Uterus (tissue), 4 donors: ENCODE data around the gene CHMP1A. TPM values are rescaled to one million over a fixed set of nuclear protein-coding genes. Genes with fewer than 3 reads are reported as not detected.

ENCODE experiments used
- DNase-seq, 2 donors: peaks; one replicate each; pipeline ENCODE4 v3.0.0-alpha.2; 2019 to 2020
- H3K27ac ChIP-seq, 2 donors: fragments of 200-600 bp; sonication (generic); 1 replicate in 1 of 2; 2 replicates in 1 of 2; pipeline ENCODE4 v1.5.1; 2016 to 2018
- H3K27me3 ChIP-seq, 2 donors: fragments of 200-600 bp; sonication (generic); one replicate each; pipeline ENCODE4 v1.5.1; 2018 to 2019; ENCODE audit warnings: control low read depth in 1 of 2
- H3K36me3 ChIP-seq, 2 donors: fragments of 200-600 bp; sonication (generic); one replicate each; pipeline ENCODE4 v1.5.1; 2019; ENCODE audit warnings: control low read depth in 1 of 2
- H3K4me1 ChIP-seq, 2 donors: fragments of 200-600 bp; sonication (generic); one replicate each; pipeline ENCODE4 v1.5.1; 2018 to 2019; ENCODE audit warnings: control low read depth in 1 of 2
- H3K4me3 ChIP-seq, 2 donors: fragments of 200-600 bp; sonication (generic); 1 replicate in 1 of 2; 2 replicates in 1 of 2; pipeline ENCODE4 v1.5.1; 2018 to 2019; ENCODE audit warnings: mild to moderate bottlenecking in 1 of 2
- H3K9me3 ChIP-seq, 2 donors: fragments of 200-600 bp; sonication (generic); one replicate each; pipeline ENCODE4 v1.5.1; 2019; ENCODE audit warnings: control low read depth in 1 of 2
- CTCF ChIP-seq, 4 experiments: fragments of 200-600 bp in 2 of 4; fragments of 450-650 bp in 2 of 4; sonication (generic) in 2 of 4; IDR thresholded peaks; one replicate each; pipeline ENCODE4 v1.5.1; 2016 to 2019; ENCODE audit warnings: antibody characterized with exemption in 4 of 4, mild to moderate bottlenecking in 2 of 4, moderate library complexity in 1 of 4
- POLR2A ChIP-seq, 2 donors: fragments of 450-650 bp; IDR thresholded peaks; one replicate each; pipeline ENCODE4 v1.6.1; 2016; ENCODE audit warnings: antibody characterized with exemption in 2 of 2, mild to moderate bottlenecking in 1 of 2, moderate library complexity in 1 of 2
- intact Hi-C: fragments of 100-400 bp; cut with DNase I; formaldehyde crosslinking; loops from one replicate; pipeline ENCODE4 v1.15.1; 2023; ENCODE audit warnings: low total_unique reads
- total RNA-seq, 4 donors: library from RNA; depleted of rRNA in 3 of 4; stranded (reverse); fragments of >200 nt in 3 of 4; gene quantifications; one replicate each; pipeline versions ENCODE4 v1.1.0 to v1.2.4, GENCODE V29; 2014 to 2023
- donor health status: DM: yes; HTN: yes; CAD: no.

Gene CHMP1A
- total RNA-seq, 4 donors from 2014 or later: 26.9 to 84.3 (median 58.7) TPM

- Histone ChIP-seq H3K27me3 (no peaks in the 10 kb centered on the region), H3K27ac (no peak overlapping the region), H3K9me3 (no peaks in the 10 kb centered on the region), H3K4me3 (no peak overlapping the region), H3K36me3 (no peaks in the 10 kb centered on the region), H3K4me1 (no peaks in the 10 kb centered on the region)
- TF ChIP-seq POLR2A (IDR thresholded peaks at IDR 0.05) (no peak), CTCF (IDR thresholded peaks at IDR 0.05) (no peak)
- intact Hi-C loops: no loop called here
- DNase-seq: no peak
These were observed 49.4 kb downstream of the CHMP1A start for GRCh38 chr16:89607937-89608740.

- no peak for DNase-seq
- Histone ChIP-seq H3K36me3 (no peaks in the 10 kb centered on the region), H3K27me3 (no peaks in the 10 kb centered on the region), H3K4me1 (no peaks in the 10 kb centered on the region), H3K27ac (no peak overlapping the region), H3K9me3 (no peaks in the 10 kb centered on the region), H3K4me3 (no peak overlapping the region)
- intact Hi-C loops: no loop called here
- TF ChIP-seq POLR2A (IDR thresholded peaks at IDR 0.05): no peak
- no peak for TF ChIP-seq CTCF (IDR thresholded peaks at IDR 0.05)
These were observed 50.1 kb downstream of the CHMP1A start for GRCh38 chr16:89607453-89607852.

GRCh38 chr16:89606006-89606405 lies 51.5 kb downstream of the CHMP1A start:
- Histone ChIP-seq H3K4me3 (no peak overlapping the region), H3K36me3 (no peaks in the 10 kb centered on the region), H3K4me1 (no peaks in the 10 kb centered on the region), H3K9me3 (no peaks in the 10 kb centered on the region), H3K27me3 (no peaks in the 10 kb centered on the region), H3K27ac (no peak overlapping the region)
- TF ChIP-seq POLR2A (IDR thresholded peaks at IDR 0.05) (no peak), CTCF (IDR thresholded peaks at IDR 0.05) (no peak)
- no peak for DNase-seq
- intact Hi-C loops: no loop called here

- no peaks in the 10 kb centered on the region for H3K27me3 ChIP-seq
- no peak overlapping the region for H3K27ac ChIP-seq
- no peaks in the 10 kb centered on the region for H3K9me3 ChIP-seq
- H3K4me1 ChIP-seq: no peaks in the 10 kb centered on the region
- no peaks in the 10 kb centered on the region for H3K36me3 ChIP-seq
- intact Hi-C loops: no loop called here
- DNase-seq: no peak
- no peak overlapping the region for H3K4me3 ChIP-seq
- TF ChIP-seq POLR2A (IDR thresholded peaks at IDR 0.05): no peak
- no peak for TF ChIP-seq CTCF (IDR thresholded peaks at IDR 0.05)
These were observed 52.1 kb downstream of the CHMP1A start for GRCh38 chr16:89605186-89605970.

- TF ChIP-seq CTCF (IDR thresholded peaks at IDR 0.05) (no peak), POLR2A (IDR thresholded peaks at IDR 0.05) (no peak)
- intact Hi-C loops: no loop called here
- no peaks in the 10 kb centered on the region for H3K4me1 ChIP-seq
- H3K27ac ChIP-seq: no peak overlapping the region
- H3K9me3 ChIP-seq: no peaks in the 10 kb centered on the region
- no peaks in the 10 kb centered on the region for H3K36me3 ChIP-seq
- no peaks in the 10 kb centered on the region for H3K27me3 ChIP-seq
- no peak for DNase-seq
- H3K4me3 ChIP-seq: no peak overlapping the region
These were observed 52.7 kb downstream of the CHMP1A start for GRCh38 chr16:89604764-89605163.
